ENCODE measurements around the gene LTBP1.

GRCh38 chr2:33318456-33318855 lies 371.7 kb downstream of the LTBP1 start:
- TF ChIP-seq CTCF (IDR thresholded peaks at IDR 0.05) (no peak), POLR2A (IDR thresholded peaks at IDR 0.05) (no peak), POLR2AphosphoS5 (IDR thresholded peaks at IDR 0.05) (no peak)

All from breast epithelium (tissue), 3 donors.